K562 (cell line): ENCODE data around the gene AXIN2. TPM values are rescaled to one million over a fixed set of nuclear protein-coding genes. Genes with fewer than 3 reads are reported as not detected.

ENCODE experiments used
- CCNT2 ChIP-seq: IDR thresholded peaks from 2 replicates; pipeline ENCODE4 v1.6.1; 2011; ENCODE audit warnings: borderline replicate concordance, low read depth, mild to moderate bottlenecking, moderate library complexity, mixed read lengths, low read length; ENCODE audit not compliant: insufficient read length; ENCODE audit errors: extremely low read depth
- DLX4 ChIP-seq: fragments of 250-450 bp; sonication (Bioruptor Pico); IDR thresholded peaks from 2 replicates; pipeline ENCODE4 v1.6.1; 2021; ENCODE audit warnings: mild to moderate bottlenecking
- E2F3 ChIP-seq: fragments of 250-450 bp; sonication (Bioruptor Pico); IDR thresholded peaks from 2 replicates; pipeline ENCODE4 v1.4.0; 2020; ENCODE audit warnings: mild to moderate bottlenecking
- ESRRA ChIP-seq: fragments of 450-650 bp; IDR thresholded peaks from 2 replicates; pipeline ENCODE4 v1.6.1; 2014; ENCODE audit warnings: low read depth, mild to moderate bottlenecking, moderate library complexity, borderline replicate concordance
- GTF2A2 ChIP-seq: IDR thresholded peaks from 2 replicates; pipeline ENCODE4 v1.6.1; 2016; ENCODE audit warnings: mild to moderate bottlenecking, missing genetic modification characterization, missing compliant biosample characterization
- NFIC ChIP-seq: fragments of 450-650 bp; IDR thresholded peaks from 2 replicates; pipeline ENCODE4 v1.6.1; 2017; ENCODE audit warnings: mild to moderate bottlenecking, inconsistent platforms
- PHF8 ChIP-seq: fragments of 200-600 bp; sonication (generic); IDR thresholded peaks from 2 replicates; pipeline ENCODE4 v1.6.1; 2012; ENCODE audit warnings: mixed run types, mild to moderate bottlenecking, inconsistent platforms, low read length, moderate library complexity, borderline replicate concordance
- POLR2H ChIP-seq: IDR thresholded peaks from 2 replicates; pipeline ENCODE4 v1.6.1; 2016; ENCODE audit warnings: missing genetic modification characterization, low read depth, mild to moderate bottlenecking, control low read depth, missing compliant biosample characterization, moderate library complexity
- SRSF9 ChIP-seq: fragments of 200-400 bp; formaldehyde crosslinking; IDR thresholded peaks from 2 replicates; pipeline ENCODE4 v1.6.1; 2017; ENCODE audit warnings: low read depth, low read length, borderline replicate concordance
- STAT6 ChIP-seq: sonication (generic); formaldehyde crosslinking; IDR thresholded peaks from 2 replicates; pipeline ENCODE4 v1.8.1; 2023; ENCODE audit warnings: mild to moderate bottlenecking, missing genetic modification reagents
- TCFL5 ChIP-seq: fragments of 250-450 bp; sonication (Bioruptor Pico); conservative IDR thresholded peaks from 2 replicates; pipeline ENCODE4 v1.6.1; 2021; ENCODE audit warnings: mild to moderate bottlenecking, moderate library complexity, matching md5 sums
- TRIM24 ChIP-seq, 2 experiments: fragments of 450-650 bp; IDR thresholded peaks; 2 replicates each; pipeline ENCODE4 v1.6.1; 2016
- XRCC4 ChIP-seq: IDR thresholded peaks from one replicate; pipeline ENCODE4 v1.6.1; 2011; ENCODE audit not compliant: insufficient read depth, insufficient read length; ENCODE audit errors: extremely low read depth
- ZBTB43 ChIP-seq: sonication (generic); formaldehyde crosslinking; IDR thresholded peaks from 2 replicates; pipeline ENCODE4 v1.8.0; 2023; ENCODE audit warnings: mild to moderate bottlenecking, missing genetic modification reagents
- ZNF445 ChIP-seq: fragments of 250-450 bp; sonication (Bioruptor Pico); IDR thresholded peaks from 2 replicates; pipeline ENCODE4 v1.4.0; 2020; ENCODE audit warnings: low read depth, mild to moderate bottlenecking, moderate library complexity
- ZNF609 ChIP-seq: sonication (generic); formaldehyde crosslinking; IDR thresholded peaks from 2 replicates; pipeline ENCODE4 v1.8.1; 2023; ENCODE audit warnings: missing genetic modification reagents, mild to moderate bottlenecking, borderline replicate concordance
- ZSCAN29 ChIP-seq: fragments of 450-650 bp; IDR thresholded peaks from 2 replicates; pipeline ENCODE4 v1.6.1; 2017
- polyA plus RNA-seq, 8 experiments: library from polyadenylated mRNA; depleted of rRNA in 4 of 8; stranded (reverse) in 5 of 8; unstranded in 3 of 8; fragments of >200 nt; fragmentation: Nextera tagmentation in 2 of 8; fragmentation: Illumina TruSeq in 1 of 8; extraction: Ambion mirVana in 2 of 8; extraction: Trizol in 1 of 8; gene quantifications; 2 replicates each; pipeline versions ENCODE4 v1.2.1 to v1.2.3, GENCODE V29; 2011 to 2014; ENCODE audit warnings: inconsistent platforms in 1 of 8, missing spikeins in 1 of 8
- total RNA-seq, 7 experiments: library from RNA; depleted of rRNA in 6 of 7; stranded (reverse); fragments of >200 nt in 6 of 7; fragmentation: Illumina TruSeq in 2 of 7; extraction: Trizol in 2 of 7; gene quantifications; 2 replicates each; pipeline versions ENCODE4 v1.2.1 to v1.2.3, GENCODE V29; 2011 to 2021; ENCODE audit warnings: low replicate concordance in 1 of 7

AXIN2 gene
- total and polyA plus RNA-seq, 9 of the 15 experiments (the other 6 are each of a cell fraction or from before 2014, with no cell fraction given) = 0.21 to 3.3 (median 1.2) TPM

GRCh38 chr17:65537845-65538674 is 23.4 kb downstream of the AXIN2 start (continued):
- TF ChIP-seq ZNF609 (CRISPR knock-in tag) (no peak), TRIM24 (IDR thresholded peaks at IDR 0.05) (no peak), ESRRA (no peak), PHF8 (peak; percentile 31; the same call in 1 of the 2 replicates), GTF2A2 (tag) (no peak), STAT6 (no peak), POLR2H (tag) (no peak), TCFL5 (CRISPR knock-in tag) (no peak), CCNT2 (no peak), ZBTB43 (no peak), NFIC (no peak), ZSCAN29 (no peak), E2F3 (CRISPR knock-in tag) (no peak), DLX4 (CRISPR knock-in tag) (no peak), XRCC4 (no peak), ZNF445 (CRISPR knock-in tag) (no peak), SRSF9 (no peak)
